Activated CD4-positive, alpha-beta T cell treated with anti-CD3 and anti-CD28 coated beads, Interleukin-10, Interleukin-2, amounts not matched to agents 100 ng/mL and 50 ng/mL, durations not matched to agents 16 hours and 8 hours (primary cell): ENCODE results near the gene SLC8A3.

Source experiments
- DNase-seq: peaks from one replicate; pipeline ENCODE4 v3.0.0-alpha.2; 2020

SLC8A3 gene

GRCh38 chr14:70113211-70113610 is 75.5 kb downstream of the SLC8A3 start:
- no peak for DNase-seq

- DNase-seq: no peak
These were observed 80.3 kb downstream of the SLC8A3 start for GRCh38 chr14:70108419-70108818.

GRCh38 chr14:70107309-70107708 is 81.4 kb downstream of the SLC8A3 start:
- DNase-seq: no peak

- DNase-seq: no peak
These were observed 88.7 kb downstream of the SLC8A3 start for GRCh38 chr14:70100071-70100470.

DNA sequence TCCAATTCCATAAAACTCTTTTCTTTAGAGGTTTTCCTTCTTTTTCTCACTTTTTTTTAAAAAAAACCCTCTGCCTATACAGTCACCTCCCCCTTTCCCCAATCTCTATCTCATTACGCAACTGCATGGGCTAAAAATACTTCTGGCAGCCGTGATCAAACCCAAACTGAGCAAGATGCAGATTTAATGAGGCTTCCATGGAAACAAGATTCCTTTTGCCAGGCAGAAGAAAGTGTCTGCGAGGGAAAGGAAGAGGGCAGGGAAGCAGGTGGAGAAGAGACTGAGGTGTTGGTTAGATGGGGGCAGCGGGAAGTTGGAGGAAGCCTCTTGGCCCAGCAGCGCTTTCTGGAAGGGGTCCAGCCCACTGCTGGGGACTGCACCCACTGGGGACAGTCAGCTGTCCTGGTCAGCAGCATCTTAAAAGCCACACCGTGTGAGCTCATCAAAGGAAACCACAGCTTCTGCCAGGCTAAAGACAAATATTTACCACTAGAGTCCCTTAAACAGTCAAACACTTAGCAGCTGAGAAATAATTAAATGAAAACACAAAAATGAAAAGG is 90.4 kb downstream of the SLC8A3 start:
- no peak for DNase-seq

- no peak for DNase-seq
These were observed 91.0 kb downstream of the SLC8A3 start for GRCh38 chr14:70097576-70098249.

GRCh38 chr14:70096866-70097265 is 91.9 kb downstream of the SLC8A3 start:
- no peak for DNase-seq

DNA sequence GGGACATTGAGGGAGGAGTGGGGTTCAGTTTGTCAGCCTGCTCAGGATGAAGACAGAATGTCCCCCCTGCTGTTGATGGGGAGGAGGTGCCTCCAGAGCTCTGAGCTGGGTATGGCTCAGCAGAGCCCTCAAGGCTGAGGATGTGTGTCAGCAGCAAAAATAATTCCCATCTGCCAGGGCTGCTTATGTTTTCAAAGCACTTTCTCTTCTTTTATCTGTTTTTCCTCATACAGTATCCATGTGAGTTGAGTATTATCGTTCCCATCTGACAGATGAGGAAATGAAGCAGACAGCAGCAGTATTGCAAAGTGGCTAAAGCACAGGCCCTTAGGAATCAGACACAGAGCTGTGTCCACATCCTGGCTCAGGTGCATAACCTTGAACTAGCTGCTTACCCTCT is 94.1 kb downstream of the SLC8A3 start:
- no peak for DNase-seq

DNA sequence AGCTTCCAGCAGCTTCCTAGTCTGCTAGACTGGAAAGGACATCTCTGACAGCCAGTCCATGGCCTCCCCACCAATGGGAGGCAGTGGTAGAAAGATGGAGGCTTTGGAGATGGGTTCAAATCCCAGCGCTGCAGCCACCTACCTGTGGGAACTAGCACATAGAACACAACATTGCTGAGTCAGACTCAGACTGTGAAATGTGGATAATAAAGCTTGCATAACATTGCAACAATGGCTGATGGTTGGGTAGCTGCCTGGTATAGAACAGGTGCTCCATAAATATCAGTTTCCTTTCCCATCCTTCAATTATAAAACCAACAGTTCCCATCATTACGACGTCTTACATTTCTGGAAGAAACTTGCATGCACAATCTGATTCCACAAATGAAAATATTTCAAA is 94.6 kb downstream of the SLC8A3 start:
- no peak for DNase-seq

- DNase-seq: no peak
These were observed 95.6 kb downstream of the SLC8A3 start for GRCh38 chr14:70093156-70093555.

- DNase-seq: no peak
These were observed 101.4 kb downstream of the SLC8A3 start for GRCh38 chr14:70087380-70087697.

DNA sequence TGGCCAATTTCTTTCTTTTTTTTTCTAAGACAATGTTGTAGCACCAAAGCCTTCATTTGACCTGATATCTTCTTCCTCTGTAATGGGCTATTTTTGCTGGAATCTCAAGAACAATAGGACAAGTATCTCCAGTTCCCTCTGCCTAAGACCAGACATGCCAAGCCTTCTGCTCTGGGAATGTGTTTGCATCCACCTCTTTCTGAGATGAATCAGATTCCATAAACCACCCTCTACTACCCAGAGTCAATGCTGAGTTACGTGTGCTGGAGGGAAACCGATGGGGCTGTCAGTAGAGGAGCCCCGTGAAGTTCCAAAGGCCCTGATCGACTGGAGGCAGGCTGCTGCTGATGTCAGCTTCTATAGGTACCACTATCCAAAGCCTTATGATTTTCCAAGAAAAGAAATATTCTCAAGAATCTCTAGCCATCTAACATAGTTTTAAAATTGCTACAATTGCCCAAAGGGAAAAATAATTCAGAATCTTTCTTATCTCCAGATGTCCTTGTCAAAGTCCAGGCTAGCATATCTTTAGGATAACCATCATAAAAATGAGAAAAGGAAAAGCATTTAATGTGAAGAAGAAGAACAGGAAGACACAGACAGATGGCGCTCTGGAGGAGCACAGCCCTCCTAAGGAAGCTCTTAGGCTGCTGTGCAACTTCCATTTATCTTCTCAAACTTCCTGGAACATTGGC is 101.9 kb downstream of the SLC8A3 start:
- DNase-seq: no peak

DNA sequence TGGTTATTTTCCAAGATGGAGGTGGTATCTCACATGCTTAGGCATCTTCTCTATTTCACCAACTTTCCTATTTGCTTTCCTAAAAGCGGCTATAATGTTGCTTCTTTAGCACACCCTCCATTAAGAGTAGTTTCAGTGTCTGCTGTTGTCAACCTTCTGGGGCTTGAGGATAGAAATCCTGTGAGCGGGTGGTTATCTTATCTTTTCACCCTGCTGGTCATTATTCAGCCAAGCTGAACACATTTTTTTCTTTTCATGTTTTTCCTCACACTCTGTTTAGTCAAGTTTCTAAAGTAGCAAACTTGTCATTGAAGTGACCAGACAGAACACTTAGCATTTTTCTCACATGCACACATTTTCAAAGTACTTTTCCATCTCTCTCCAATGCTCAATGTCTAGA is 104.5 kb downstream of the SLC8A3 start:
- no peak for DNase-seq

DNA sequence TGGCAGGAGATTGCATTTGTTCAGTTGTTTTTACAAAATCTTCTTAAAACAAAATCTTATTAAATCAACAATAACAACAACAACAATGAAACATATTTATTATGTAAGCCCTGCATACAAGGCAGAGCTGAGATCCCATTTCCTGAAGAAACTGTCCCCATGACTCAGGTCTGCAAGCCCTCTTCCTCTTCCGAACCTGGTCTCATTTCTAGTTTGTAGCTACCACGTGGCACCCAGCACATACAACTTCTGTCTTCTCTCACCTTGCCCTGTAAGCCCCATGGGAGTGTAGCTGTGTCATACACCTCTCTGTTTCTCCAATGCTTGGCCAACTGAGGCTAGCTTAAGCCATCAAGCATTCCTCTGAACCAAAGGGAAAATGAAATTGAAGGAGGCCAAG is 106.4 kb downstream of the SLC8A3 start:
- DNase-seq: no peak

DNA sequence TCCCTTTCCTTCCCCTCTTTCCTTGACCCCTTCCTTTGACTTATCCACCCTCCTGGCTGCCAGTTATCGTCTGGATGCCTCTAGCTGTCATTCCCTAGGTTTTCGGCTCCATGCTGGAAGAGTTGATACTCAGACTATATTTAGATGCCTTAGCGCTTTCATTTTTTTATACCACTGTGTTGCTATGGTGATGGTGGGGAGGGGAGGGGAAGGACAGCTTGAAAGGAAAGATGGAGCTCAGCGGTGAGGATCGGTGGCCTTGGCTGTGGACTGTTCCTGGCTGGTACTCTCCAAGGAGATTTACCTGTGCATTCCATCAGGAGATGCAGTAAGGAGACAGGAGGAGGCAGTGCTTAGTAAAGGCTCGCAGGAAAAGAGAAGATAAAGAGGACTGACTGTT is 108.7 kb downstream of the SLC8A3 start:
- no peak for DNase-seq

- DNase-seq: no peak
These were observed 110.4 kb downstream of the SLC8A3 start for GRCh38 chr14:70078329-70078728.

DNA sequence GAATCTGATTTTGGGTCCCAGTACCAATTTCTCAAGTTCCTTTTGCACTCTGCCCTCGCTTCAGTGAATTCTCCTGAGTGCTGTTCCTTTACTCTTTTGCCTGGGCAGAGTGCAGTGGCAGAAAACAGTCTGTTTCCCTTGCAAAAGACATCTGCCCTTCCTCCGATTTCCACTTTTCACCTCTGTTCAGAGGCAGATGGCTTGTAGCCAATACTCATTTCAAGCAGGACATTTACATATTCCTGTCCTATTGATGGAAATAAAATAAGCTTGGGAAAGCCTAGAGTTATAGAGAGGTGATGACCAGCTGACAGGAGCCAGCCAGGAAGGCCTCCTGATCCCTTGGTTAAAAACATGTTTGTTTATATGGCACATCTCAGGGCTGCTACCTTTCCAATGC is 111.0 kb downstream of the SLC8A3 start:
- DNase-seq: no peak

GRCh38 chr14:70077005-70077404 is 111.7 kb downstream of the SLC8A3 start:
- no peak for DNase-seq

GRCh38 chr14:70073924-70074566 is 114.7 kb downstream of the SLC8A3 start:
- DNase-seq: peak; percentile 75

GRCh38 chr14:70069186-70069585 is 119.6 kb downstream of the SLC8A3 start:
- DNase-seq: no peak

DNA sequence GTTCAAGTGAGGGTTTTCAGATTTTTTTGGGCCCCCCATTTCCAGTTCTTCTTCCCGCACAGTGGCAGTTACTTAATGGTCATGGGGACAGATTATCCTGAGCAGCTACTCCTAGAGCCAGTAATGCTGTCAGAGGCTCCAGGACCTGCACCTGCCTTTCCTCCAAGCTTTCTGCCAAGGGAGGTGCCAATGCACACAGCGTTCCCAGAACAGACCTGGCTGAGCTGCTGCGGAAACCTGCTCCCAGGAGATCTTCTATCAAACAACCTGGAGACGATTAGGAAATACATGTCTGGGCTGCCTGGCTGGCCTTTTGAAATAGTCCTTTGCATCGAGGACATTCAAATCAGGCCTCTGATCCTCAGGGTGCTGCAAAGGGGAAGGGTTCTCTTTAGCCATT is 120.9 kb downstream of the SLC8A3 start:
- no peak for DNase-seq

DNA sequence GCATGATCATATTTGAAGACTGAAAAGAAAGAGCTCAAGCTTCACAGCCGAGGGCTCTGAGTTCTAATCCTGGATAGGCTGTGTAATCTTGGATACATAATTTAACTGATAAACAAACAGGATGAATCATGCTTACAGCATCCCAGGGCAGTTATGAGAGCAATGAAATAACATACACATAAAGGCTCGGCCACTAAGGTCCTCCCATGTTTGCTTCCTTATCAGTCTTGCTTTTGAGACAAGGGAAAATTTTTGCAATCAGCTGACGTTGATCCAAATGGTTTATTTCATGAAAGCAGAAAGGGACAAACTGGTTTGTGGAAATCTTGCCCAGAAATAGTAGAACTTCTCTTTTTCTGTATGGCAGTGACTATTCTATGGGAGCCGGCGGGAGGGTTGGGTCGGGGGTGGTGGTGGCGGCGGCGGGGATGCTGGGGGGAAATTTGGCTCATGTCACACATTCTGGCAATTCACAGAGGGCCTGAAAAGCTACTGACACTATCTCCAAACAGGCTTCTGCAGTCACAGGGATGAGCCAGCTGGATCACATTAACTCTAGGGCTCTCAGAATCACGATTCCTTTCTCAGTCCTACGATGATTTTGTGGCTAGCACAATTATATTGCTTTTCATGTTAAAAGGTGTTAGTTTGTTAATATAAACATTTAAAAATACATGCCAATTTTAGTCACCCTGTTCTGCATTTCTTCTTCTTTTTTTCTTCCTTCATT is 124.5 kb downstream of the SLC8A3 start:
- no peak for DNase-seq

- no peak for DNase-seq
These were observed 127.6 kb downstream of the SLC8A3 start for GRCh38 chr14:70061108-70061507.

DNA sequence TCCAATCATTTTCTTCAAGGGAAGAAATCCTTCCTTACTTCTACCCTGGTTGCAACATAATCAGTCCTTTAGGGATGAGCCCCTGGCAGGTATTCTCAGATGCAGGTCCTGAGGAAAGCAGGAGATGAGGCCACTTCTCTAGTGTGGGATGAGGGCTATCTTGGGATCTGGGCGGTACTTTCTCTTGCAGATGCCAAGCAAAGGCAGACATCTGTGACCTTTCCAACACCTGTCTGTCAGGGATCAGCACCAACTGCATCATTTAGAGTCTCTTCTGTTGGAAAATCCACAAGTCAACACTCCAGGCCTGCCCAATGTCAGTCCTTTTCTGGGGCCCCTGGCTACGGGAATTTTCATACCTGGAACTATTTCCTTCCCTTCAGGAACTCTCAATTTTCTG is 129.2 kb downstream of the SLC8A3 start:
- DNase-seq: no peak
